HepG2 (cell line): ENCODE data around the gene SUOX. TPM values are rescaled to one million over a fixed set of nuclear protein-coding genes. Genes with fewer than 3 reads are reported as not detected.

ENCODE experiments used
- ELF4 ChIP-seq: sonication (generic); formaldehyde crosslinking; IDR thresholded peaks from 2 replicates; pipeline ENCODE4 v1.5.0; 2020; ENCODE audit warnings: missing genetic modification reagents, mild to moderate bottlenecking, moderate library complexity, borderline replicate concordance
- FOXC1 ChIP-seq: sonication (generic); formaldehyde crosslinking; IDR thresholded peaks from 2 replicates; pipeline ENCODE4 v1.8.0; 2022; ENCODE audit warnings: mild to moderate bottlenecking, missing genetic modification reagents, borderline replicate concordance
- GFI1 ChIP-seq: sonication (generic); formaldehyde crosslinking; IDR thresholded peaks from 2 replicates; pipeline ENCODE4 v1.5.0; 2020; ENCODE audit warnings: missing genetic modification reagents, mild to moderate bottlenecking, borderline replicate concordance
- KLF13 ChIP-seq: sonication (generic); formaldehyde crosslinking; IDR thresholded peaks from 2 replicates; pipeline ENCODE4 v1.4.0; 2020; ENCODE audit warnings: mild to moderate bottlenecking, missing genetic modification reagents
- MLLT10 ChIP-seq: sonication (generic); formaldehyde crosslinking; IDR thresholded peaks from 2 replicates; pipeline ENCODE4 v1.4.0; 2020; ENCODE audit warnings: missing genetic modification reagents
- RARA ChIP-seq: IDR thresholded peaks from 2 replicates; pipeline ENCODE4 v1.6.1; 2016; ENCODE audit warnings: missing genetic modification reagents, missing compliant biosample characterization
- SMAD1 ChIP-seq: sonication (generic); formaldehyde crosslinking; IDR thresholded peaks from 2 replicates; pipeline ENCODE4 v1.4.0; 2020; ENCODE audit warnings: missing genetic modification reagents, low read depth, mild to moderate bottlenecking, borderline replicate concordance
- TARDBP ChIP-seq: sonication (generic); formaldehyde crosslinking; IDR thresholded peaks from 2 replicates; pipeline ENCODE4 v1.8.0; 2022; ENCODE audit warnings: mild to moderate bottlenecking, missing genetic modification reagents
- YY1 ChIP-seq: IDR thresholded peaks from 2 replicates; pipeline ENCODE4 v1.6.1; 2011; ENCODE audit warnings: low read length, low read depth, moderate library complexity, mild to moderate bottlenecking; ENCODE audit not compliant: insufficient read depth, insufficient replicate concordance
- ZKSCAN8 ChIP-seq: IDR thresholded peaks from 2 replicates; pipeline ENCODE4 v1.6.1; 2016; ENCODE audit warnings: borderline replicate concordance, missing genetic modification reagents, missing compliant biosample characterization
- ZNF207 ChIP-seq: fragments of 450-650 bp; IDR thresholded peaks from 2 replicates; pipeline ENCODE4 v1.6.1; 2016; ENCODE audit warnings: antibody characterized with exemption, borderline replicate concordance
- ZNF331 ChIP-seq: sonication (generic); formaldehyde crosslinking; IDR thresholded peaks from 2 replicates; pipeline ENCODE4 v1.4.0; 2020; ENCODE audit warnings: missing genetic modification reagents
- ZNF616 ChIP-seq: sonication (generic); formaldehyde crosslinking; IDR thresholded peaks from 2 replicates; pipeline ENCODE4 v1.5.0; 2020; ENCODE audit warnings: low read depth, mild to moderate bottlenecking, missing genetic modification reagents
- ZNF703 ChIP-seq: sonication (generic); formaldehyde crosslinking; IDR thresholded peaks from 2 replicates; pipeline ENCODE4 v1.5.1; 2020; ENCODE audit warnings: missing genetic modification reagents, mild to moderate bottlenecking, moderate library complexity, borderline replicate concordance
- polyA plus RNA-seq, 8 experiments: library from polyadenylated mRNA; depleted of rRNA in 3 of 8; stranded (reverse) in 7 of 8; unstranded in 1 of 8; fragments of >200 nt; fragmentation: Illumina TruSeq in 4 of 8; extraction: Trizol in 4 of 8; gene quantifications; 2 replicates each; pipeline versions ENCODE4 v1.2.1 to v1.2.3, GENCODE V29; 2011 to 2016; ENCODE audit warnings: low read depth in 4 of 8, missing spikeins in 1 of 8, mixed read lengths in 1 of 8; ENCODE audit not compliant: insufficient read depth in 1 of 8
- total RNA-seq, 5 experiments: library from RNA; depleted of rRNA; stranded (reverse); fragments of >200 nt; fragmentation: Illumina TruSeq; extraction: Trizol; gene quantifications; 2 replicates each; pipeline ENCODE4 v1.2.3, GENCODE V29; 2016; ENCODE audit warnings: low read depth in 1 of 5
- TF ChIP-seq, protein P1 (sequence below): sonication (generic); formaldehyde crosslinking; IDR thresholded peaks from 2 replicates; pipeline ENCODE4 v1.5.0; 2020; ENCODE audit warnings: mild to moderate bottlenecking, missing genetic modification reagents, borderline replicate concordance
- TF ChIP-seq, protein P2 (sequence below): sonication (generic); formaldehyde crosslinking; IDR thresholded peaks from 2 replicates; pipeline ENCODE4 v1.8.1; 2023; ENCODE audit warnings: mild to moderate bottlenecking, moderate library complexity, missing genetic modification reagents
- TF ChIP-seq, protein P3 (sequence below): sonication (generic); formaldehyde crosslinking; IDR thresholded peaks from 2 replicates; pipeline ENCODE4 v1.4.0; 2020; ENCODE audit warnings: missing genetic modification reagents, borderline replicate concordance

The SUOX gene
- total and polyA plus RNA-seq, 2 of the 13 experiments (the other 11 are each of a cell fraction or from before 2014, with no cell fraction given), result 23.9 to 25.9 TPM

DNA sequence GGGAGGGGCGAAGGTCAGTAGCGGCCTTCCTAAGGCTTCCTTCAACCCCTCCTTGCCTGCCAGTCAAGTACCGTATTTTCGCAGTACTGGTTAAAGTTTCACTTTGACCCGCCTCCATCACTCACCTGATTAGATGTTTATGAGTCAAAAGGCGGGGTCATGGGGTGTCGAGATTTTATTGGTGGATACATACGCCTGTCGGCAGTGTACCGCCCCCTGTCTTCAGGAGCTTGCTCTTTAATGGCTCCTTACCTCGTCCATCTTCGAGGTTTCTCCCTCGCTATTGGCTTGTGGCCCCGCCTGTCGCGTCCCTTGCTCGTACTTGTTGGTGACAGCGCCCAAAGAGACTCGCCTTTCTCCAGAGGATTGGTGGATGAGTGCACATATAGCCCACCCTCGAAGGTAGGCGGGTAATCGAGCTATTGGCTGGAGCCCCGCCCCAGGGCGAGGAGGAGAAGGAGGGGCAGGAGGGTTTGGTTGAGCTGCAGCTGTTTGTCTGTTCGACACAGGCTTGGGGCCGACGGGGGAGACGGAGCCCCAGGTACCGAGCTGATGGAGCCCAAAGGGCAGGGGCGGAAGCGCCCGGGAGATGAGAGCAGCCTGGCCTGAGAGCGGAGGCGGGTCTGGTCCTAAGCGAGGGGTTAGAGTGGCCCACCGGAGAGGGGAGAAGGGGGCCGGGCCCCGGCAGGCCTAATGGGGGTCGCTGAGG lies 23.3 kb upstream of the SUOX start, which contains the start of gene RAB5B (continued):
- TF ChIP-seq, protein P1, sequence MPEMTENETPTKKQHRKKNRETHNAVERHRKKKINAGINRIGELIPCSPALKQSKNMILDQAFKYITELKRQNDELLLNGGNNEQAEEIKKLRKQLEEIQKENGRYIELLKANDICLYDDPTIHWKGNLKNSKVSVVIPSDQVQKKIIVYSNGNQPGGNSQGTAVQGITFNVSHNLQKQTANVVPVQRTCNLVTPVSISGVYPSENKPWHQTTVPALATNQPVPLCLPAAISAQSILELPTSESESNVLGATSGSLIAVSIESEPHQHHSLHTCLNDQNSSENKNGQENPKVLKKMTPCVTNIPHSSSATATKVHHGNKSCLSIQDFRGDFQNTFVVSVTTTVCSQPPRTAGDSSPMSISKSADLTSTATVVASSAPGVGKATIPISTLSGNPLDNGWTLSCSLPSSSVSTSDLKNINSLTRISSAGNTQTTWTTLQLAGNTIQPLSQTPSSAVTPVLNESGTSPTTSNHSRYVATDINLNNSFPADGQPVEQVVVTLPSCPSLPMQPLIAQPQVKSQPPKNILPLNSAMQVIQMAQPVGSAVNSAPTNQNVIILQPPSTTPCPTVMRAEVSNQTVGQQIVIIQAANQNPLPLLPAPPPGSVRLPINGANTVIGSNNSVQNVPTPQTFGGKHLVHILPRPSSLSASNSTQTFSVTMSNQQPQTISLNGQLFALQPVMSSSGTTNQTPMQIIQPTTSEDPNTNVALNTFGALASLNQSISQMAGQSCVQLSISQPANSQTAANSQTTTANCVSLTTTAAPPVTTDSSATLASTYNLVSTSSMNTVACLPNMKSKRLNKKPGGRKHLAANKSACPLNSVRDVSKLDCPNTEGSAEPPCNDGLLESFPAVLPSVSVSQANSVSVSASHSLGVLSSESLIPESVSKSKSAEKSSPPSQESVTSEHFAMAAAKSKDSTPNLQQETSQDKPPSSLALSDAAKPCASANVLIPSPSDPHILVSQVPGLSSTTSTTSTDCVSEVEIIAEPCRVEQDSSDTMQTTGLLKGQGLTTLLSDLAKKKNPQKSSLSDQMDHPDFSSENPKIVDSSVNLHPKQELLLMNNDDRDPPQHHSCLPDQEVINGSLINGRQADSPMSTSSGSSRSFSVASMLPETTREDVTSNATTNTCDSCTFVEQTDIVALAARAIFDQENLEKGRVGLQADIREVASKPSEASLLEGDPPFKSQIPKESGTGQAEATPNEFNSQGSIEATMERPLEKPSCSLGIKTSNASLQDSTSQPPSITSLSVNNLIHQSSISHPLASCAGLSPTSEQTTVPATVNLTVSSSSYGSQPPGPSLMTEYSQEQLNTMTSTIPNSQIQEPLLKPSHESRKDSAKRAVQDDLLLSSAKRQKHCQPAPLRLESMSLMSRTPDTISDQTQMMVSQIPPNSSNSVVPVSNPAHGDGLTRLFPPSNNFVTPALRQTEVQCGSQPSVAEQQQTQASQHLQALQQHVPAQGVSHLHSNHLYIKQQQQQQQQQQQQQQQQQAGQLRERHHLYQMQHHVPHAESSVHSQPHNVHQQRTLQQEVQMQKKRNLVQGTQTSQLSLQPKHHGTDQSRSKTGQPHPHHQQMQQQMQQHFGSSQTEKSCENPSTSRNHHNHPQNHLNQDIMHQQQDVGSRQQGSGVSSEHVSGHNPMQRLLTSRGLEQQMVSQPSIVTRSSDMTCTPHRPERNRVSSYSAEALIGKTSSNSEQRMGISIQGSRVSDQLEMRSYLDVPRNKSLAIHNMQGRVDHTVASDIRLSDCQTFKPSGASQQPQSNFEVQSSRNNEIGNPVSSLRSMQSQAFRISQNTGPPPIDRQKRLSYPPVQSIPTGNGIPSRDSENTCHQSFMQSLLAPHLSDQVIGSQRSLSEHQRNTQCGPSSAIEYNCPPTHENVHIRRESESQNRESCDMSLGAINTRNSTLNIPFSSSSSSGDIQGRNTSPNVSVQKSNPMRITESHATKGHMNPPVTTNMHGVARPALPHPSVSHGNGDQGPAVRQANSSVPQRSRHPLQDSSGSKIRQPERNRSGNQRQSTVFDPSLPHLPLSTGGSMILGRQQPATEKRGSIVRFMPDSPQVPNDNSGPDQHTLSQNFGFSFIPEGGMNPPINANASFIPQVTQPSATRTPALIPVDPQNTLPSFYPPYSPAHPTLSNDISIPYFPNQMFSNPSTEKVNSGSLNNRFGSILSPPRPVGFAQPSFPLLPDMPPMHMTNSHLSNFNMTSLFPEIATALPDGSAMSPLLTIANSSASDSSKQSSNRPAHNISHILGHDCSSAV, result no peak
- TF ChIP-seq FOXC1, result peak; percentile 91
- peak; percentile 13; the same call in 1 of the 2 replicates for TF ChIP-seq GFI1 (CRISPR knock-in tag)
- TF ChIP-seq, protein P2, sequence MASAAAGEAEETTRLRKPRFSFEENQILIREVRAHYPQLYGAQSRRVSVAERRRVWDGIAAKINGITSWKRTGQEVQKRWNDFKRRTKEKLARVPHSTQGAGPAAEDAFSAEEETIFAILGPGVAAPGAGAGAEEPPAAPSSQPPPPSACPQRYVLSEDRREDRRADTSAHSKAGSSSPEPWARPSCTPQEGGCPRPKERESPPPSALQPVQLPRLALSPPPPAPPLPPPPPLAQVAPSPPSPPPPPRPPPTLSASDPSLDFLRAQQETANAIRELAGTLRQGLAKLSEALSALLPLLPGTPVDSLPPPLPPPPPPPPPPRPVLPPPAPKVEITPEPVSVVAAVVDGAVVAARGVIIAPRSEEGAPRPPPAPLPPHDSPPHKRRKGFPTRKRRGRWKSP, result peak; percentile 85
- peak; percentile 48 for TF ChIP-seq YY1
- no peak for TF ChIP-seq ZKSCAN8 (CRISPR knock-in tag)
- TF ChIP-seq ZNF331, result peak; percentile 57; the same call in 1 of the 2 replicates
- TF ChIP-seq SMAD1 (CRISPR knock-in tag), result no peak
- peak; percentile 50 for TF ChIP-seq RARA (CRISPR knock-in tag)
- TF ChIP-seq MLLT10 (CRISPR knock-in tag), result no peak
- TF ChIP-seq ZNF616, result no peak
- TF ChIP-seq, protein P3, sequence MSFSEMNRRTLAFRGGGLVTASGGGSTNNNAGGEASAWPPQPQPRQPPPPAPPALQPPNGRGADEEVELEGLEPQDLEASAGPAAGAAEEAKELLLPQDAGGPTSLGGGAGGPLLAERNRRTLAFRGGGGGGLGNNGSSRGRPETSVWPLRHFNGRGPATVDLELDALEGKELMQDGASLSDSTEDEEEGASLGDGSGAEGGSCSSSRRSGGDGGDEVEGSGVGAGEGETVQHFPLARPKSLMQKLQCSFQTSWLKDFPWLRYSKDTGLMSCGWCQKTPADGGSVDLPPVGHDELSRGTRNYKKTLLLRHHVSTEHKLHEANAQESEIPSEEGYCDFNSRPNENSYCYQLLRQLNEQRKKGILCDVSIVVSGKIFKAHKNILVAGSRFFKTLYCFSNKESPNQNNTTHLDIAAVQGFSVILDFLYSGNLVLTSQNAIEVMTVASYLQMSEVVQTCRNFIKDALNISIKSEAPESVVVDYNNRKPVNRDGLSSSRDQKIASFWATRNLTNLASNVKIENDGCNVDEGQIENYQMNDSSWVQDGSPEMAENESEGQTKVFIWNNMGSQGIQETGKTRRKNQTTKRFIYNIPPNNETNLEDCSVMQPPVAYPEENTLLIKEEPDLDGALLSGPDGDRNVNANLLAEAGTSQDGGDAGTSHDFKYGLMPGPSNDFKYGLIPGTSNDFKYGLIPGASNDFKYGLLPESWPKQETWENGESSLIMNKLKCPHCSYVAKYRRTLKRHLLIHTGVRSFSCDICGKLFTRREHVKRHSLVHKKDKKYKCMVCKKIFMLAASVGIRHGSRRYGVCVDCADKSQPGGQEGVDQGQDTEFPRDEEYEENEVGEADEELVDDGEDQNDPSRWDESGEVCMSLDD (CRISPR knock-in tag), result no peak
- TF ChIP-seq KLF13 (CRISPR knock-in tag), result no peak
- TF ChIP-seq ZNF703 (CRISPR knock-in tag), result no peak
- peak; percentile 89; the same call in 1 of the 2 replicates for TF ChIP-seq TARDBP (CRISPR knock-in tag)
- no peak for TF ChIP-seq ZNF207
- no peak; the same call in 1 of the 2 replicates for TF ChIP-seq ELF4 (CRISPR knock-in tag)
